GM12878 (cell line): Measurements from ENCODE around the gene SCP2D1. TPM values are rescaled to one million over a fixed set of nuclear protein-coding genes. Genes with fewer than 3 reads are reported as not detected.

ENCODE experiments used
- BHLHE40 ChIP-seq, 2 experiments: fragments of 450-650 bp in 1 of 2; IDR thresholded peaks; 2 replicates each; pipeline ENCODE4 v1.6.1; 2011 to 2017; ENCODE audit warnings: low read depth in 2 of 2, borderline replicate concordance in 1 of 2, improper control_type of control experiment in 1 of 2, low read length in 1 of 2, mild to moderate bottlenecking in 1 of 2
- BRCA1 ChIP-seq: IDR thresholded peaks from 2 replicates; pipeline ENCODE4 v1.6.1; 2011; ENCODE audit warnings: low read depth, low read length, improper control_type of control experiment
- CBFB ChIP-seq: IDR thresholded peaks from 2 replicates; pipeline ENCODE4 v1.6.1; 2016; ENCODE audit warnings: antibody characterized with exemption, low read depth
- CREB1 ChIP-seq: IDR thresholded peaks from 2 replicates; pipeline ENCODE4 v1.6.1; 2012; ENCODE audit warnings: low read depth, mild to moderate bottlenecking, inconsistent platforms
- FOS ChIP-seq: IDR thresholded peaks from 3 replicates; pipeline ENCODE4 v1.6.1; 2011; ENCODE audit warnings: borderline replicate concordance; ENCODE audit not compliant: insufficient read length; ENCODE audit errors: extremely low read depth
- FOXK2 ChIP-seq: fragments of 450-650 bp; IDR thresholded peaks from 2 replicates; pipeline ENCODE4 v1.6.1; 2017; ENCODE audit warnings: mild to moderate bottlenecking, moderate library complexity
- FOXM1 ChIP-seq: IDR thresholded peaks from 2 replicates; pipeline ENCODE4 v1.6.1; 2012; ENCODE audit warnings: low read depth, mild to moderate bottlenecking, inconsistent platforms, low read length, moderate library complexity
- GABPA ChIP-seq: IDR thresholded peaks from 2 replicates; pipeline ENCODE4 v1.6.1; 2014; ENCODE audit warnings: antibody characterized with exemption, low read depth, mild to moderate bottlenecking, inconsistent platforms
- HDGF ChIP-seq: fragments of 450-650 bp; IDR thresholded peaks from 2 replicates; pipeline ENCODE4 v1.6.1; 2016; ENCODE audit warnings: antibody characterized with exemption
- IKZF1 ChIP-seq: fragments of 450-650 bp; conservative IDR thresholded peaks from 2 replicates; pipeline ENCODE4 v1.6.1; 2017; ENCODE audit warnings: antibody characterized with exemption, mild to moderate bottlenecking
- IRF4 ChIP-seq: IDR thresholded peaks from 2 replicates; pipeline ENCODE4 v1.6.1; 2011; ENCODE audit warnings: low read depth, low read length
- KDM1A ChIP-seq: fragments of 200-600 bp; sonication (generic); IDR thresholded peaks from 2 replicates; pipeline ENCODE4 v1.6.1; 2016; ENCODE audit warnings: borderline replicate concordance
- MEF2B ChIP-seq: fragments of 450-650 bp; IDR thresholded peaks from 2 replicates; pipeline ENCODE4 v1.6.1; 2018; ENCODE audit warnings: mild to moderate bottlenecking, moderate library complexity; ENCODE audit not compliant: partially characterized antibody, poor library complexity, severe bottlenecking
- MYC ChIP-seq: IDR thresholded peaks from 2 replicates; pipeline ENCODE4 v1.6.1; 2011; ENCODE audit warnings: mild to moderate bottlenecking, low read length, moderate library complexity, inconsistent platforms; ENCODE audit not compliant: insufficient read depth, insufficient replicate concordance, insufficient read length, severe bottlenecking
- PAX5 ChIP-seq: IDR thresholded peaks from 2 replicates; pipeline ENCODE4 v1.6.1; 2011; ENCODE audit warnings: low read depth, low read length, borderline replicate concordance
- POLR2A ChIP-seq: IDR thresholded peaks from 2 replicates; pipeline ENCODE4 v1.6.1; 2011; ENCODE audit warnings: low read depth, mild to moderate bottlenecking, low read length
- POLR2AphosphoS2 ChIP-seq: IDR thresholded peaks from 2 replicates; pipeline ENCODE4 v1.6.1; 2011; ENCODE audit warnings: low read depth, mild to moderate bottlenecking, low read length, improper control_type of control experiment, moderate library complexity
- RUNX3 ChIP-seq: IDR thresholded peaks from 2 replicates; pipeline ENCODE4 v1.6.1; 2012; ENCODE audit warnings: low read length, inconsistent platforms
- SP1 ChIP-seq: IDR thresholded peaks from one replicate; pipeline ENCODE4 v1.6.1; 2011; ENCODE audit warnings: low read depth, low read length
- STAT1 ChIP-seq: fragments of 450-650 bp; conservative IDR thresholded peaks from 2 replicates; pipeline ENCODE4 v1.6.1; 2014; ENCODE audit warnings: antibody characterized with exemption, mild to moderate bottlenecking
- TAF1 ChIP-seq: IDR thresholded peaks from 2 replicates; pipeline ENCODE4 v1.6.1; 2011; ENCODE audit warnings: mild to moderate bottlenecking, low read depth, low read length, borderline replicate concordance
- TCF3 ChIP-seq: IDR thresholded peaks from 2 replicates; pipeline ENCODE4 v1.6.1; 2012; ENCODE audit warnings: low read depth, mild to moderate bottlenecking, low read length, borderline replicate concordance; ENCODE audit not compliant: insufficient read depth
- ZNF24 ChIP-seq: fragments of 450-650 bp; IDR thresholded peaks from 2 replicates; pipeline ENCODE4 v1.6.1; 2017; ENCODE audit warnings: antibody characterized with exemption, mild to moderate bottlenecking
- polyA plus RNA-seq, 11 experiments: library from polyadenylated mRNA; depleted of rRNA in 4 of 11; unstranded in 6 of 11; stranded (reverse) in 5 of 11; fragments of >200 nt; fragmentation: Nextera tagmentation in 4 of 11; fragmentation: Illumina TruSeq in 1 of 11; extraction: Ambion mirVana in 4 of 11; extraction: Trizol in 1 of 11; gene quantifications; 1 replicate in 1 of 11; 2 replicates in 10 of 11; pipeline versions ENCODE4 v1.2.1 to v1.2.3, GENCODE V29; 2011 to 2016; ENCODE audit warnings: inconsistent platforms in 2 of 11, missing spikeins in 2 of 11, low read depth in 1 of 11
- total RNA-seq, 4 experiments: library from RNA; depleted of rRNA in 3 of 4; stranded (reverse); fragments of >200 nt in 3 of 4; fragmentation: Illumina TruSeq in 1 of 4; extraction: Trizol in 1 of 4; gene quantifications; 2 replicates each; pipeline versions ENCODE4 v1.2.1 to v1.2.3, GENCODE V29; 2013 to 2021
- TF ChIP-seq, protein P1 (sequence below): IDR thresholded peaks from 2 replicates; pipeline ENCODE4 v1.6.1; 2011; ENCODE audit warnings: low read depth, mild to moderate bottlenecking, low read length, moderate library complexity, borderline replicate concordance; ENCODE audit errors: extremely low read depth
- TF ChIP-seq, protein P2 (sequence below): fragments of 450-650 bp; IDR thresholded peaks from 2 replicates; pipeline ENCODE4 v1.6.1; 2018; ENCODE audit warnings: borderline replicate concordance, mild to moderate bottlenecking; ENCODE audit not compliant: partially characterized antibody
- TF ChIP-seq, protein P3 (sequence below): IDR thresholded peaks from 2 replicates; pipeline ENCODE4 v1.6.1; 2011; ENCODE audit warnings: low read depth, low read length, improper control_type of control experiment, borderline replicate concordance
- TF ChIP-seq, protein P4 (sequence below): fragments of 450-650 bp; IDR thresholded peaks from 2 replicates; pipeline ENCODE4 v1.6.1; 2014; ENCODE audit warnings: mild to moderate bottlenecking

SCP2D1 gene
- total and polyA plus RNA-seq, 10 of the 15 experiments (the other 5 are each of a cell fraction or from before 2014, with no cell fraction given): not detected

DNA sequence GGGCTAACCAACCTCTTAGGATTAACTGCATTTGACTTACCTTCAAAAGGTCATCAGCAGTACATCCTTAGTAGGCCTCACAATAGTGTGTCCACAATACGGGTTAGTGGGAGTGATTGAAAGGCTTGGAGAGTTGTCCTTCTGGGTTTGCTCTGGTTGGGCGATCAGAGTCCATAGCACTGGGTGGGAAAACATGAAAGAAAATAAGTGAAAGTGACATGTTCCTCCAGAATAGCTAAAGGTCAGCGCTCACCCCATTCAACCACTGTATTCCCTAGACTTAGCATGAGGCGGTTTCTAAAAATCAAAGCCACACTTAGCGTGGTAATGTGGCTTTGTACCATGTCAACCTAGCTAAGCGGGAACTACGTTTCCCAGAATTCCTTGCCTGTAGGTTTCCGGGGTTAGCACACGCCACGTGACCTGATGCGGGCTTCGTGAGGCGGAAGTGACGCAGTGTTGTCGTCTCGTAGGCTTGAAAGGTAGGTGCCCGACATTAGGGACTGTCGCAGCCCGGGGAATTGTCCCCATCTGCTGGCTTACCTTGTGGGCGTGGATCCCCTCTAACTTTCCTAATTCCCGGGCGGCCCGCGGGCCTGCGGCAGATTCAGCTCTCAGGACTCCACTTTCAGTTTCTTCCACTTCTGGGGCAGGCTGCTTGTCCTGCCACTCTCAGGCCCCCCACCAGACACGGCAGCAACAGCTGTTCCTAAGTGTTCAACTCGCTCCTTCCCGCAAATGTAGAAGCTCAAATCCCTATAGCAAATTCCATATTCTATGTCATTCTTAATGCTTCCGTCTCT lies 19.8 kb upstream of the SCP2D1 start (continued):
- TF ChIP-seq, protein P1, sequence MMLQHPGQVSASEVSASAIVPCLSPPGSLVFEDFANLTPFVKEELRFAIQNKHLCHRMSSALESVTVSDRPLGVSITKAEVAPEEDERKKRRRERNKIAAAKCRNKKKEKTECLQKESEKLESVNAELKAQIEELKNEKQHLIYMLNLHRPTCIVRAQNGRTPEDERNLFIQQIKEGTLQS: peak; percentile 93
- TF ChIP-seq TAF1 (peak; percentile 54; the same call in 1 of the 2 replicates), IRF4 (no peak), SP1 (no peak), CREB1 (peak; percentile 95), KDM1A (no peak), IKZF1 (peak; percentile 89), FOXM1 (no peak), CBFB (no peak), GABPA (peak; percentile 95), FOS (no peak), STAT1 (0 out of 2 replicates have a peak, but pooled peaks have one; percentile 31), PAX5 (0 out of 2 replicates have a peak, but pooled peaks have one; percentile 6), BHLHE40 (IDR thresholded peaks at IDR 0.05; ENCODE audit: borderline replicate concordance in 1 of 2, low read depth in 2 of 2, low read length in 1 of 2) (peak; percentile 66 to 77; a peak in 3 of 4 replicates), TCF3 (no peak), POLR2A (peak; percentile 92), BRCA1 (no peak), MYC (no peak), ZNF24 (no peak), HDGF (no peak), POLR2AphosphoS2 (peak; percentile 87), FOXK2 (peak; percentile 47; the same call in 1 of the 2 replicates), MEF2B (no peak), RUNX3 (peak; percentile 30)
- TF ChIP-seq, protein P2, sequence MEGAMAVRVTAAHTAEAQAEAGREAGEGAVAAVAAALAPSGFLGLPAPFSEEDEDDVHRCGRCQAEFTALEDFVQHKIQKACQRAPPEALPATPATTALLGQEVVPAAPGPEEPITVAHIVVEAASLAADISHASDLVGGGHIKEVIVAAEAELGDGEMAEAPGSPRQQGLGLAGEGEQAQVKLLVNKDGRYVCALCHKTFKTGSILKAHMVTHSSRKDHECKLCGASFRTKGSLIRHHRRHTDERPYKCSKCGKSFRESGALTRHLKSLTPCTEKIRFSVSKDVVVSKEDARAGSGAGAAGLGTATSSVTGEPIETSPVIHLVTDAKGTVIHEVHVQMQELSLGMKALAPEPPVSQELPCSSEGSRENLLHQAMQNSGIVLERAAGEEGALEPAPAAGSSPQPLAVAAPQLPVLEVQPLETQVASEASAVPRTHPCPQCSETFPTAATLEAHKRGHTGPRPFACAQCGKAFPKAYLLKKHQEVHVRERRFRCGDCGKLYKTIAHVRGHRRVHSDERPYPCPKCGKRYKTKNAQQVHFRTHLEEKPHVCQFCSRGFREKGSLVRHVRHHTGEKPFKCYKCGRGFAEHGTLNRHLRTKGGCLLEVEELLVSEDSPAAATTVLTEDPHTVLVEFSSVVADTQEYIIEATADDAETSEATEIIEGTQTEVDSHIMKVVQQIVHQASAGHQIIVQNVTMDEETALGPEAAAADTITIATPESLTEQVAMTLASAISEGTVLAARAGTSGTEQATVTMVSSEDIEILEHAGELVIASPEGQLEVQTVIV: no peak
- TF ChIP-seq, protein P3, sequence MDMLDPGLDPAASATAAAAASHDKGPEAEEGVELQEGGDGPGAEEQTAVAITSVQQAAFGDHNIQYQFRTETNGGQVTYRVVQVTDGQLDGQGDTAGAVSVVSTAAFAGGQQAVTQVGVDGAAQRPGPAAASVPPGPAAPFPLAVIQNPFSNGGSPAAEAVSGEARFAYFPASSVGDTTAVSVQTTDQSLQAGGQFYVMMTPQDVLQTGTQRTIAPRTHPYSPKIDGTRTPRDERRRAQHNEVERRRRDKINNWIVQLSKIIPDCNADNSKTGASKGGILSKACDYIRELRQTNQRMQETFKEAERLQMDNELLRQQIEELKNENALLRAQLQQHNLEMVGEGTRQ: peak; percentile 96
- TF ChIP-seq, protein P4, sequence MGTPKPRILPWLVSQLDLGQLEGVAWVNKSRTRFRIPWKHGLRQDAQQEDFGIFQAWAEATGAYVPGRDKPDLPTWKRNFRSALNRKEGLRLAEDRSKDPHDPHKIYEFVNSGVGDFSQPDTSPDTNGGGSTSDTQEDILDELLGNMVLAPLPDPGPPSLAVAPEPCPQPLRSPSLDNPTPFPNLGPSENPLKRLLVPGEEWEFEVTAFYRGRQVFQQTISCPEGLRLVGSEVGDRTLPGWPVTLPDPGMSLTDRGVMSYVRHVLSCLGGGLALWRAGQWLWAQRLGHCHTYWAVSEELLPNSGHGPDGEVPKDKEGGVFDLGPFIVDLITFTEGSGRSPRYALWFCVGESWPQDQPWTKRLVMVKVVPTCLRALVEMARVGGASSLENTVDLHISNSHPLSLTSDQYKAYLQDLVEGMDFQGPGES: 0 out of 2 replicates have a peak, but pooled peaks have one; percentile 22
